Measurements from ENCODE around the gene DHRS2.

GRCh38 chr14:23612802-23613201, 23.4 kb upstream of the DHRS2 start:
- TF ChIP-seq, protein P1, sequence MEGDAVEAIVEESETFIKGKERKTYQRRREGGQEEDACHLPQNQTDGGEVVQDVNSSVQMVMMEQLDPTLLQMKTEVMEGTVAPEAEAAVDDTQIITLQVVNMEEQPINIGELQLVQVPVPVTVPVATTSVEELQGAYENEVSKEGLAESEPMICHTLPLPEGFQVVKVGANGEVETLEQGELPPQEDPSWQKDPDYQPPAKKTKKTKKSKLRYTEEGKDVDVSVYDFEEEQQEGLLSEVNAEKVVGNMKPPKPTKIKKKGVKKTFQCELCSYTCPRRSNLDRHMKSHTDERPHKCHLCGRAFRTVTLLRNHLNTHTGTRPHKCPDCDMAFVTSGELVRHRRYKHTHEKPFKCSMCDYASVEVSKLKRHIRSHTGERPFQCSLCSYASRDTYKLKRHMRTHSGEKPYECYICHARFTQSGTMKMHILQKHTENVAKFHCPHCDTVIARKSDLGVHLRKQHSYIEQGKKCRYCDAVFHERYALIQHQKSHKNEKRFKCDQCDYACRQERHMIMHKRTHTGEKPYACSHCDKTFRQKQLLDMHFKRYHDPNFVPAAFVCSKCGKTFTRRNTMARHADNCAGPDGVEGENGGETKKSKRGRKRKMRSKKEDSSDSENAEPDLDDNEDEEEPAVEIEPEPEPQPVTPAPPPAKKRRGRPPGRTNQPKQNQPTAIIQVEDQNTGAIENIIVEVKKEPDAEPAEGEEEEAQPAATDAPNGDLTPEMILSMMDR (IDR thresholded peaks at IDR 0.05): no peak
- no peak for TF ChIP-seq ZFX (IDR thresholded peaks at IDR 0.05; ENCODE audit: borderline replicate concordance)

All from 22Rv1 (cell line).